ENCODE data around the gene RPS27A.
"Not testable (repeated sequence)": the region's sequence is repeated elsewhere in the genome, so short reads cannot be mapped to it uniquely, and the experiment has no call there.

DNA sequence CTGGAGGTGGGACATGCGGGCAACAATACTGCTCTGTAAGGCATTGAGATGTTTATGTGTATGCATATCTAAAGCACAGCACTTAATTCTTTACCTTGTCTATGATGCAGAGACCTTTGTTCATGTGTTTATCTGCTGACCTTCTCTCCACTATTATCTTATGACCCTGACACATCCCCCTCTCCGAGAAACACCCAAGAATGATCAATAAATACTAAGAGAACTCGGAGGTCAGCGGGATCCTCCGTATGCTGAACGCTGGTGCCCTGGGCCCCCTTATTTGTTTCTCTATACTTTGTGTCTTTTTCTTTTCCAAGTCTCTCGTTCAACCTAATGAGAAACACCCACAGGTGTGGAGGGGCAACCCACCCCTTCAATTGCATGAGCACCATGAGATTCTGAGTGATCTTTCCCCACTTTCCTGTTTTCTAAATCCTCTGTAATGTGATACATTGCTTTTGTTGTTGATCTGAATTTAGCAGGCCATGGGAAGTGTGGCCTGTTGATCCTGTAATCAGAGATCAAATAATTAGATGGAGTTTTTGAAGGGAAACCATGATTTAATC is 47.5 kb downstream of the RPS27A start:
- not testable (repeated sequence) for TF ChIP-seq EZH2 (IDR thresholded peaks at IDR 0.05; ENCODE audit: insufficient read depth, poor library complexity, severe bottlenecking); EZH2phosphoT487 (IDR thresholded peaks at IDR 0.05; ENCODE audit: insufficient read depth, low read depth)

All from GM23248 (cell line).